GM23338 (cell line): ENCODE measurements around the gene COL6A3. TPM values are rescaled to one million over a fixed set of nuclear protein-coding genes. Genes with fewer than 3 reads are reported as not detected.

Experiments
- ATAC-seq: fragments of 200-7000 bp; cut with Tn5 transposase; 3 replicates; pipeline ENCODE4 v1.9.1; 2020
- DNase-seq: peaks from one replicate; pipeline ENCODE4 v3.0.0-alpha.2; 2015; ENCODE audit warnings: low spot score
- H2AFZ ChIP-seq: fragments of 200-600 bp; sonication (generic); 2 replicates; pipeline ENCODE4 v1.8.0; 2016; ENCODE audit warnings: antibody characterized with exemption, mild to moderate bottlenecking, moderate library complexity
- H3F3A ChIP-seq: fragments of 200-600 bp; sonication (generic); replicated peaks from 2 replicates; pipeline ENCODE4 v1.8.0; 2017; ENCODE audit warnings: antibody characterized with exemption, mixed run types, low read depth
- H3K27ac ChIP-seq: fragments of 200-600 bp; sonication (generic); 2 replicates; pipeline ENCODE4 v1.6.1; 2016; ENCODE audit warnings: low read depth
- H3K27me3 ChIP-seq: fragments of 200-600 bp; sonication (generic); 2 replicates; pipeline ENCODE4 v1.8.0; 2016; ENCODE audit warnings: mild to moderate bottlenecking, mixed run types, moderate library complexity; ENCODE audit not compliant: insufficient read depth
- H3K36me3 ChIP-seq: fragments of 200-600 bp; sonication (generic); 2 replicates; pipeline ENCODE4 v1.8.0; 2016; ENCODE audit warnings: mild to moderate bottlenecking; ENCODE audit not compliant: insufficient read depth
- H3K4me1 ChIP-seq: fragments of 200-600 bp; sonication (generic); 2 replicates; pipeline ENCODE4 v1.8.0; 2016; ENCODE audit warnings: mild to moderate bottlenecking, moderate library complexity; ENCODE audit not compliant: insufficient read depth
- H3K4me2 ChIP-seq: fragments of 200-600 bp; sonication (generic); 2 replicates; pipeline ENCODE4 v1.7.1; 2017; ENCODE audit warnings: mixed run types
- H3K4me3 ChIP-seq: fragments of 200-600 bp; sonication (generic); 2 replicates; pipeline ENCODE4 v1.6.1; 2016; ENCODE audit warnings: mixed run types
- H3K79me2 ChIP-seq: fragments of 200-600 bp; sonication (generic); replicated peaks from 2 replicates; pipeline ENCODE4 v1.8.0; 2017; ENCODE audit warnings: mild to moderate bottlenecking; ENCODE audit not compliant: insufficient read depth
- H3K9me2 ChIP-seq: fragments of 200-600 bp; sonication (generic); 2 replicates; pipeline ENCODE4 v1.8.0; 2017; ENCODE audit not compliant: insufficient read depth
- H4K20me1 ChIP-seq: fragments of 200-600 bp; sonication (generic); replicated peaks from 2 replicates; pipeline ENCODE4 v1.8.0; 2017; ENCODE audit warnings: mild to moderate bottlenecking; ENCODE audit not compliant: insufficient read depth
- H3K27ac Mint-ChIP-seq: 2 replicates; pipeline ENCODE4 v1.8.0; 2020; ENCODE audit warnings: inconsistent platforms, mild to moderate bottlenecking, moderate library complexity, mixed read lengths
- H3K27me3 Mint-ChIP-seq: 3 replicates; pipeline ENCODE4 v1.8.0; 2022; ENCODE audit warnings: low read depth, mild to moderate bottlenecking, moderate library complexity, mixed read lengths, inconsistent platforms; ENCODE audit not compliant: insufficient read depth, poor library complexity
- H3K36me3 Mint-ChIP-seq: 3 replicates; pipeline ENCODE4 v1.8.0; 2021; ENCODE audit warnings: low read depth, mild to moderate bottlenecking, inconsistent platforms, moderate library complexity, mixed read lengths
- H3K4me1 Mint-ChIP-seq: 3 replicates; pipeline ENCODE4 v1.8.0; 2020; ENCODE audit warnings: mild to moderate bottlenecking, inconsistent platforms, mixed read lengths
- H3K4me3 Mint-ChIP-seq: 3 replicates; pipeline ENCODE4 v1.8.0; 2021; ENCODE audit warnings: moderate library complexity, mild to moderate bottlenecking, inconsistent platforms, mixed read lengths
- H3K9me3 Mint-ChIP-seq: 3 replicates; pipeline ENCODE4 v1.8.0; 2020; ENCODE audit warnings: moderate library complexity, mild to moderate bottlenecking, inconsistent platforms, mixed read lengths
- CREB1 ChIP-seq: fragments of 250-450 bp; sonication (Bioruptor Pico); IDR thresholded peaks from 2 replicates; pipeline ENCODE4 v1.5.0; 2020; ENCODE audit warnings: low read depth, mild to moderate bottlenecking, moderate library complexity
- EZH2 ChIP-seq: fragments of 200-600 bp; sonication (generic); IDR thresholded peaks from one replicate; pipeline ENCODE4 v1.8.0; 2017; ENCODE audit warnings: antibody characterized with exemption, mild to moderate bottlenecking, low read depth; ENCODE audit not compliant: unreplicated experiment
- EZH2phosphoT487 ChIP-seq: fragments of 200-600 bp; sonication (generic); IDR thresholded peaks from one replicate; pipeline ENCODE4 v1.8.1; 2018; ENCODE audit warnings: antibody characterized with exemption; ENCODE audit not compliant: unreplicated experiment
- JUNB ChIP-seq: IDR thresholded peaks from one replicate; pipeline ENCODE4 v1.6.1; 2016; ENCODE audit warnings: antibody characterized with exemption; ENCODE audit not compliant: unreplicated experiment
- POLR2AphosphoS5 ChIP-seq: IDR thresholded peaks from 2 replicates; pipeline ENCODE4 v1.6.1; 2016; ENCODE audit warnings: antibody characterized with exemption, low read depth
- REST ChIP-seq: IDR thresholded peaks from one replicate; pipeline ENCODE4 v1.6.1; 2018; ENCODE audit warnings: antibody characterized with exemption; ENCODE audit not compliant: unreplicated experiment
- STAT1 ChIP-seq: IDR thresholded peaks from one replicate; pipeline ENCODE4 v1.6.1; 2016; ENCODE audit warnings: antibody characterized with exemption; ENCODE audit not compliant: unreplicated experiment
- ZNF114 ChIP-seq: fragments of 250-450 bp; sonication (Bioruptor Pico); IDR thresholded peaks from 2 replicates; pipeline ENCODE4 v1.5.0; 2020; ENCODE audit warnings: mild to moderate bottlenecking, moderate library complexity
- ZNF331 ChIP-seq: fragments of 250-450 bp; sonication (Bioruptor Pico); IDR thresholded peaks from 2 replicates; pipeline ENCODE4 v1.5.0; 2020; ENCODE audit warnings: low read depth, mild to moderate bottlenecking, moderate library complexity
- polyA plus RNA-seq: library from polyadenylated mRNA; unstranded; fragments of >200 nt; fragmentation: Nextera tagmentation; extraction: Ambion mirVana; gene quantifications from 2 replicates; pipeline ENCODE4 v1.2.1, GENCODE V29; 2016
- total RNA-seq: library from RNA; depleted of rRNA; stranded (reverse); fragments of >200 nt; shearing (Covaris generic); gene quantifications from 2 replicates; pipeline ENCODE4 v1.2.3, GENCODE V29; 2014
- TF ChIP-seq, protein P1 (sequence below): fragments of 250-450 bp; sonication (Bioruptor Pico); IDR thresholded peaks from 2 replicates; pipeline ENCODE4 v1.5.0; 2020; ENCODE audit warnings: mild to moderate bottlenecking, moderate library complexity
- TF ChIP-seq, protein P2 (sequence below): IDR thresholded peaks from 2 replicates; pipeline ENCODE4 v1.6.1; 2016; ENCODE audit warnings: antibody characterized with exemption

Gene COL6A3
- total and polyA plus RNA-seq, 2 experiments from 2014 or later: 1.2 to 7.3 TPM

- Histone ChIP-seq H3K9me2 (0 out of 2 replicates have a peak, but pooled peaks cover 4% of the 10 kb centered on the region), H3K4me1 (no peaks in the 10 kb centered on the region), H3K36me3 (no peaks in the 10 kb centered on the region), H2AFZ (no peak overlapping the region), H3K27me3 (no peaks in the 10 kb centered on the region), H3K4me3 (no peak overlapping the region), H3F3A (no peaks in the 10 kb centered on the region), H3K4me2 (no peak overlapping the region), H3K79me2 (no peaks in the 10 kb centered on the region), H4K20me1 (no peaks in the 10 kb centered on the region; the same call in 1 of the 2 replicates), H3K27ac (no peak overlapping the region)
- peaks cover 9% of the 10 kb centered on the region for H3K27me3 Mint-ChIP-seq
- no peak for TF ChIP-seq ZNF331
- no peaks in the 10 kb centered on the region for H3K9me3 Mint-ChIP-seq
- no peaks in the 10 kb centered on the region for H3K4me1 Mint-ChIP-seq
- ATAC-seq: no peak
- H3K4me3 Mint-ChIP-seq: no peak overlapping the region
- H3K36me3 Mint-ChIP-seq: no peaks in the 10 kb centered on the region
- no peak overlapping the region for H3K27ac Mint-ChIP-seq
- no peak for DNase-seq
Observed at GRCh38 chr2:237427769-237428506, 14.0 kb upstream of the COL6A3 start.

GRCh38 chr2:237426517-237426916, 12.6 kb upstream of the COL6A3 start:
- no peak for DNase-seq
- H3K27ac ChIP-seq: no peak overlapping the region
- H3K27me3 ChIP-seq: no peaks in the 10 kb centered on the region
- H3K4me3 ChIP-seq: no peak overlapping the region
- peaks cover 7% of the 10 kb centered on the region for H3K4me1 ChIP-seq
- Mint-ChIP-seq H3K4me1 (peaks cover 5% of the 10 kb centered on the region), H3K4me3 (no peak overlapping the region), H3K9me3 (no peaks in the 10 kb centered on the region), H3K27me3 (peaks cover 9% of the 10 kb centered on the region), H3K36me3 (no peaks in the 10 kb centered on the region; the same call in 2 of the 3 replicates), H3K27ac (no peak overlapping the region)
- H3F3A ChIP-seq: no peaks in the 10 kb centered on the region
- ATAC-seq: no peak
- H3K4me2 ChIP-seq: no peak overlapping the region
- H3K36me3 ChIP-seq: no peaks in the 10 kb centered on the region
- no peaks in the 10 kb centered on the region; the same call in 1 of the 2 replicates for H4K20me1 ChIP-seq
- no peaks in the 10 kb centered on the region for H3K79me2 ChIP-seq
- H3K9me2 ChIP-seq: 0 out of 2 replicates have a peak, but pooled peaks cover 7% of the 10 kb centered on the region
- no peak overlapping the region for H2AFZ ChIP-seq
- TF ChIP-seq EZH2 (no peak), EZH2phosphoT487 (no peak), REST (no peak), ZNF114 (CRISPR knock-in tag) (no peak), CREB1 (no peak), POLR2AphosphoS5 (no peak), STAT1 (no peak), JUNB (no peak), ZNF331 (no peak)
- TF ChIP-seq, protein P1, sequence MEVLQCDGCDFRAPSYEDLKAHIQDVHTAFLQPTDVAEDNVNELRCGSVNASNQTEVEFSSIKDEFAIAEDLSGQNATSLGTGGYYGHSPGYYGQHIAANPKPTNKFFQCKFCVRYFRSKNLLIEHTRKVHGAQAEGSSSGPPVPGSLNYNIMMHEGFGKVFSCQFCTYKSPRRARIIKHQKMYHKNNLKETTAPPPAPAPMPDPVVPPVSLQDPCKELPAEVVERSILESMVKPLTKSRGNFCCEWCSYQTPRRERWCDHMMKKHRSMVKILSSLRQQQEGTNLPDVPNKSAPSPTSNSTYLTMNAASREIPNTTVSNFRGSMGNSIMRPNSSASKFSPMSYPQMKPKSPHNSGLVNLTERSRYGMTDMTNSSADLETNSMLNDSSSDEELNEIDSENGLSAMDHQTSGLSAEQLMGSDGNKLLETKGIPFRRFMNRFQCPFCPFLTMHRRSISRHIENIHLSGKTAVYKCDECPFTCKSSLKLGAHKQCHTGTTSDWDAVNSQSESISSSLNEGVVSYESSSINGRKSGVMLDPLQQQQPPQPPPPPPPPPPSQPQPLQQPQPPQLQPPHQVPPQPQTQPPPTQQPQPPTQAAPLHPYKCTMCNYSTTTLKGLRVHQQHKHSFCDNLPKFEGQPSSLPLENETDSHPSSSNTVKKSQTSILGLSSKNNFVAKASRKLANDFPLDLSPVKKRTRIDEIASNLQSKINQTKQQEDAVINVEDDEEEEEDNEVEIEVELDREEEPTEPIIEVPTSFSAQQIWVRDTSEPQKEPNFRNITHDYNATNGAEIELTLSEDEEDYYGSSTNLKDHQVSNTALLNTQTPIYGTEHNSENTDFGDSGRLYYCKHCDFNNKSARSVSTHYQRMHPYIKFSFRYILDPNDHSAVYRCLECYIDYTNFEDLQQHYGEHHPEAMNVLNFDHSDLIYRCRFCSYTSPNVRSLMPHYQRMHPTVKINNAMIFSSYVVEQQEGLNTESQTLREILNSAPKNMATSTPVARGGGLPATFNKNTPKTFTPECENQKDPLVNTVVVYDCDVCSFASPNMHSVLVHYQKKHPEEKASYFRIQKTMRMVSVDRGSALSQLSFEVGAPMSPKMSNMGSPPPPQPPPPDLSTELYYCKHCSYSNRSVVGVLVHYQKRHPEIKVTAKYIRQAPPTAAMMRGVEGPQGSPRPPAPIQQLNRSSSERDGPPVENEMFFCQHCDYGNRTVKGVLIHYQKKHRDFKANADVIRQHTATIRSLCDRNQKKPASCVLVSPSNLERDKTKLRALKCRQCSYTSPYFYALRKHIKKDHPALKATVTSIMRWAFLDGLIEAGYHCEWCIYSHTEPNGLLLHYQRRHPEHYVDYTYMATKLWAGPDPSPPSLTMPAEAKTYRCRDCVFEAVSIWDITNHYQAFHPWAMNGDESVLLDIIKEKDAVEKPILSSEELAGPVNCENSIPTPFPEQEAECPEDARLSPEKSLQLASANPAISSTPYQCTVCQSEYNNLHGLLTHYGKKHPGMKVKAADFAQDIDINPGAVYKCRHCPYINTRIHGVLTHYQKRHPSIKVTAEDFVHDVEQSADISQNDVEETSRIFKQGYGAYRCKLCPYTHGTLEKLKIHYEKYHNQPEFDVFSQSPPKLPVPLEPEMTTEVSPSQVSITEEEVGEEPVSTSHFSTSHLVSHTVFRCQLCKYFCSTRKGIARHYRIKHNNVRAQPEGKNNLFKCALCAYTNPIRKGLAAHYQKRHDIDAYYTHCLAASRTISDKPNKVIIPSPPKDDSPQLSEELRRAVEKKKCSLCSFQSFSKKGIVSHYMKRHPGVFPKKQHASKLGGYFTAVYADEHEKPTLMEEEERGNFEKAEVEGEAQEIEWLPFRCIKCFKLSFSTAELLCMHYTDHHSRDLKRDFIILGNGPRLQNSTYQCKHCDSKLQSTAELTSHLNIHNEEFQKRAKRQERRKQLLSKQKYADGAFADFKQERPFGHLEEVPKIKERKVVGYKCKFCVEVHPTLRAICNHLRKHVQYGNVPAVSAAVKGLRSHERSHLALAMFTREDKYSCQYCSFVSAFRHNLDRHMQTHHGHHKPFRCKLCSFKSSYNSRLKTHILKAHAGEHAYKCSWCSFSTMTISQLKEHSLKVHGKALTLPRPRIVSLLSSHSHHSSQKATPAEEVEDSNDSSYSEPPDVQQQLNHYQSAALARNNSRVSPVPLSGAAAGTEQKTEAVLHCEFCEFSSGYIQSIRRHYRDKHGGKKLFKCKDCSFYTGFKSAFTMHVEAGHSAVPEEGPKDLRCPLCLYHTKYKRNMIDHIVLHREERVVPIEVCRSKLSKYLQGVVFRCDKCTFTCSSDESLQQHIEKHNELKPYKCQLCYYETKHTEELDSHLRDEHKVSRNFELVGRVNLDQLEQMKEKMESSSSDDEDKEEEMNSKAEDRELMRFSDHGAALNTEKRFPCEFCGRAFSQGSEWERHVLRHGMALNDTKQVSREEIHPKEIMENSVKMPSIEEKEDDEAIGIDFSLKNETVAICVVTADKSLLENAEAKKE: no peak
- TF ChIP-seq, protein P2, sequence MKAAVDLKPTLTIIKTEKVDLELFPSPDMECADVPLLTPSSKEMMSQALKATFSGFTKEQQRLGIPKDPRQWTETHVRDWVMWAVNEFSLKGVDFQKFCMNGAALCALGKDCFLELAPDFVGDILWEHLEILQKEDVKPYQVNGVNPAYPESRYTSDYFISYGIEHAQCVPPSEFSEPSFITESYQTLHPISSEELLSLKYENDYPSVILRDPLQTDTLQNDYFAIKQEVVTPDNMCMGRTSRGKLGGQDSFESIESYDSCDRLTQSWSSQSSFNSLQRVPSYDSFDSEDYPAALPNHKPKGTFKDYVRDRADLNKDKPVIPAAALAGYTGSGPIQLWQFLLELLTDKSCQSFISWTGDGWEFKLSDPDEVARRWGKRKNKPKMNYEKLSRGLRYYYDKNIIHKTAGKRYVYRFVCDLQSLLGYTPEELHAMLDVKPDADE: no peak
